HL-60 (cell line): Measurements from ENCODE around the gene ZBTB21.

Source experiments
- DNase-seq, 2 experiments: peaks; one replicate each; pipeline ENCODE4 v3.0.0-alpha.2; 2010 to 2020; ENCODE audit warnings: low read depth in 1 of 2, low spot score in 1 of 2
- H3K27ac ChIP-seq: fragments of 250-450 bp; sonication (Bioruptor Pico); replicated peaks from 2 replicates; pipeline ENCODE4 v1.5.1; 2020; ENCODE audit warnings: mild to moderate bottlenecking, moderate library complexity
- H3K27me3 ChIP-seq: fragments of 250-450 bp; sonication (Bioruptor Pico); 2 replicates; pipeline ENCODE4 v1.5.1; 2021; ENCODE audit warnings: mild to moderate bottlenecking, moderate library complexity; ENCODE audit not compliant: insufficient read depth, poor library complexity, severe bottlenecking
- H3K4me3 ChIP-seq: replicated peaks from 2 replicates; pipeline ENCODE4 v1.5.1; 2011; ENCODE audit warnings: mild to moderate bottlenecking, control low read depth, low read length; ENCODE audit not compliant: insufficient read depth
- GABPA ChIP-seq: IDR thresholded peaks from 2 replicates; pipeline ENCODE4 v1.6.1; 2012; ENCODE audit warnings: low read depth
- POLR2AphosphoS5 ChIP-seq: IDR thresholded peaks from 2 replicates; pipeline ENCODE4 v1.6.1; 2012; ENCODE audit warnings: low read depth
- SPI1 ChIP-seq: IDR thresholded peaks from 2 replicates; pipeline ENCODE4 v1.6.1; 2012; ENCODE audit warnings: low read depth, mild to moderate bottlenecking, borderline replicate concordance
- TF ChIP-seq, protein P1 (sequence below): IDR thresholded peaks from one replicate; pipeline ENCODE4 v1.5.1; 2011; ENCODE audit warnings: low read length, control low read depth, inconsistent platforms; ENCODE audit not compliant: insufficient read depth
- TF ChIP-seq, protein P2 (sequence below): IDR thresholded peaks from 2 replicates; pipeline ENCODE4 v1.6.1; 2012; ENCODE audit warnings: low read depth; ENCODE audit not compliant: insufficient replicate concordance

The ZBTB21 gene

DNA sequence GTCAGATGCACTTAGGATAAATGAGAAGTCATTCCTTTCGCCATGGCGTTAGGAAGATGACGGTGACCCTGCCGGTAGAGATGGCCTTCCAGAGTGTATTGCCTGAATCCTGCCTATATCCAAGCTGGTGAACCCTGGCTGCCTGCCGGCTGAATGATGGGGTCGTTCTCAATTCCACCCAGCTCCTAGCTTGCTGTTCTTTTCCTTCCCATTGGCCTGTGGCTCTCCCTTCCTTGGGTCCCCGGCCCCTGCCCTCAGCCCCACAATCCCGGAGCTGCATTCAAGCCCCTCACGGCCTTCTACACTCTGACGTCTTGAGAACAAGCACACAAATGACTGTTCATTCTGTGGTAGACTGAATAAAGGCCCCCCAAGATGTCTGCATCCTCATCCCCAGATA is 28.2 kb upstream of the ZBTB21 start:
- no peak for DNase-seq
- TF ChIP-seq, protein P1, sequence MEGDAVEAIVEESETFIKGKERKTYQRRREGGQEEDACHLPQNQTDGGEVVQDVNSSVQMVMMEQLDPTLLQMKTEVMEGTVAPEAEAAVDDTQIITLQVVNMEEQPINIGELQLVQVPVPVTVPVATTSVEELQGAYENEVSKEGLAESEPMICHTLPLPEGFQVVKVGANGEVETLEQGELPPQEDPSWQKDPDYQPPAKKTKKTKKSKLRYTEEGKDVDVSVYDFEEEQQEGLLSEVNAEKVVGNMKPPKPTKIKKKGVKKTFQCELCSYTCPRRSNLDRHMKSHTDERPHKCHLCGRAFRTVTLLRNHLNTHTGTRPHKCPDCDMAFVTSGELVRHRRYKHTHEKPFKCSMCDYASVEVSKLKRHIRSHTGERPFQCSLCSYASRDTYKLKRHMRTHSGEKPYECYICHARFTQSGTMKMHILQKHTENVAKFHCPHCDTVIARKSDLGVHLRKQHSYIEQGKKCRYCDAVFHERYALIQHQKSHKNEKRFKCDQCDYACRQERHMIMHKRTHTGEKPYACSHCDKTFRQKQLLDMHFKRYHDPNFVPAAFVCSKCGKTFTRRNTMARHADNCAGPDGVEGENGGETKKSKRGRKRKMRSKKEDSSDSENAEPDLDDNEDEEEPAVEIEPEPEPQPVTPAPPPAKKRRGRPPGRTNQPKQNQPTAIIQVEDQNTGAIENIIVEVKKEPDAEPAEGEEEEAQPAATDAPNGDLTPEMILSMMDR, result no peak
- TF ChIP-seq GABPA, result no peak
- TF ChIP-seq, protein P2, sequence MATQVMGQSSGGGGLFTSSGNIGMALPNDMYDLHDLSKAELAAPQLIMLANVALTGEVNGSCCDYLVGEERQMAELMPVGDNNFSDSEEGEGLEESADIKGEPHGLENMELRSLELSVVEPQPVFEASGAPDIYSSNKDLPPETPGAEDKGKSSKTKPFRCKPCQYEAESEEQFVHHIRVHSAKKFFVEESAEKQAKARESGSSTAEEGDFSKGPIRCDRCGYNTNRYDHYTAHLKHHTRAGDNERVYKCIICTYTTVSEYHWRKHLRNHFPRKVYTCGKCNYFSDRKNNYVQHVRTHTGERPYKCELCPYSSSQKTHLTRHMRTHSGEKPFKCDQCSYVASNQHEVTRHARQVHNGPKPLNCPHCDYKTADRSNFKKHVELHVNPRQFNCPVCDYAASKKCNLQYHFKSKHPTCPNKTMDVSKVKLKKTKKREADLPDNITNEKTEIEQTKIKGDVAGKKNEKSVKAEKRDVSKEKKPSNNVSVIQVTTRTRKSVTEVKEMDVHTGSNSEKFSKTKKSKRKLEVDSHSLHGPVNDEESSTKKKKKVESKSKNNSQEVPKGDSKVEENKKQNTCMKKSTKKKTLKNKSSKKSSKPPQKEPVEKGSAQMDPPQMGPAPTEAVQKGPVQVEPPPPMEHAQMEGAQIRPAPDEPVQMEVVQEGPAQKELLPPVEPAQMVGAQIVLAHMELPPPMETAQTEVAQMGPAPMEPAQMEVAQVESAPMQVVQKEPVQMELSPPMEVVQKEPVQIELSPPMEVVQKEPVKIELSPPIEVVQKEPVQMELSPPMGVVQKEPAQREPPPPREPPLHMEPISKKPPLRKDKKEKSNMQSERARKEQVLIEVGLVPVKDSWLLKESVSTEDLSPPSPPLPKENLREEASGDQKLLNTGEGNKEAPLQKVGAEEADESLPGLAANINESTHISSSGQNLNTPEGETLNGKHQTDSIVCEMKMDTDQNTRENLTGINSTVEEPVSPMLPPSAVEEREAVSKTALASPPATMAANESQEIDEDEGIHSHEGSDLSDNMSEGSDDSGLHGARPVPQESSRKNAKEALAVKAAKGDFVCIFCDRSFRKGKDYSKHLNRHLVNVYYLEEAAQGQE, result no peak
- TF ChIP-seq SPI1, result no peak
- TF ChIP-seq POLR2AphosphoS5, result no peak

DNA sequence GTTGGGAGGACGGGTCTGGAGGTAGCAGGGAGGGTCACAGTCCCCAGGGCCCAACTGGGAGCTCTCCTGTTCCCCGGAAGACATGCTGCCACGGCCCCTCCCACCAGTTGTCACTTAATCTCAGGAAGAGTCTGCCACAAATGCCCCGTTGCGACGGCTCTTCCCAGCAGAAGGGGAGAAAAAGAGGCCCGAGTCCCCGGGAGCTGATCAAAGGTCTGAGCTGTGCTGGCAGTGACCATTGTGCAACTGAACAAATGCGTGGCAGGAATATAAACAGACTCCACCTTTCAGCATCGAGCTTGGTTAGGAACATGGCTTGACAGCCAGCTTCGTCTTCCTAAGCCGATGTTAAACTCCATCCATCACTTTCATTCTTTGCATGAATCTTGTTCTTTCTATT is 27.8 kb upstream of the ZBTB21 start:
- no peaks in the 10 kb centered on the region for H3K27me3 ChIP-seq
- TF ChIP-seq GABPA (no peak), POLR2AphosphoS5 (no peak), SPI1 (no peak)
- TF ChIP-seq, protein P1, result no peak
- TF ChIP-seq, protein P2, result no peak
- H3K4me3 ChIP-seq, result no peak overlapping the region
- DNase-seq, result no peak
- H3K27ac ChIP-seq, result no peak overlapping the region

More for the DNA sequence above, 28.2 kb upstream of the ZBTB21 start:
- H3K27ac ChIP-seq, result no peak overlapping the region
- H3K27me3 ChIP-seq, result no peaks in the 10 kb centered on the region
- no peak overlapping the region for H3K4me3 ChIP-seq

DNA sequence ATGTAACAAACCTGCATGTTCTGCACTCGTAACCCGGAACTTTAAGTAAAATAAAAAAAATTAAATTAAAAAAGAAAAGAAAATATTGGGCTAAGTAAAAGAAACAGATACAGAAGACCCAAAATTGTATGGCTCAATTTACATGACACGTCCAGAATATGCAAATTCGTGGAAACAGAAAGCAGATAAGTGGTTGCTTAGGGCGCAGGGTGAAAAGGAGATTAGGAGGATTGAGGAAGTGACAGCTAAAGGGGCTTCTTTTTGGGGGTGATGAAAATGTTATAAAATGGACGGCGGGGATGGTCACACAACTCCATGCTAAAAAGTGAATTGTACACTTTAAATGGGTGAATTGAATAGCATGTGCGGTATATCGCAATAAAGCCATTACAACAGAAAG is 27.4 kb upstream of the ZBTB21 start:
- H3K4me3 ChIP-seq, result no peak overlapping the region
- H3K27me3 ChIP-seq, result no peaks in the 10 kb centered on the region
- no peak overlapping the region for H3K27ac ChIP-seq
- no peak for TF ChIP-seq SPI1
- TF ChIP-seq, protein P2, result no peak
- TF ChIP-seq POLR2AphosphoS5, result no peak
- TF ChIP-seq, protein P1, result no peak
- TF ChIP-seq GABPA, result no peak
- DNase-seq, result no peak
